Activated CD8-positive, alpha-beta memory T cell treated with anti-CD3 and anti-CD28 coated beads, Interleukin-2, amount 50 U/mL, for 24 hours (primary cell): ENCODE data around the gene RPS14.

ENCODE experiments used
- DNase-seq: peaks from one replicate; pipeline ENCODE4 v3.0.0-alpha.2; 2020; ENCODE audit errors: extremely low read depth

Gene RPS14

GRCh38 chr5:150400316-150401075, 49.0 kb downstream of the RPS14 start:
- DNase-seq = no peak

GRCh38 chr5:150399524-150400211, 49.9 kb downstream of the RPS14 start:
- no peak for DNase-seq

GRCh38 chr5:150398722-150399523, 50.6 kb downstream of the RPS14 start:
- no peak for DNase-seq

- DNase-seq = no peak
Measured at GRCh38 chr5:150397782-150398721, 51.5 kb downstream of the RPS14 start.

- DNase-seq = no peak
Measured at GRCh38 chr5:150397146-150397781, 52.3 kb downstream of the RPS14 start.

- no peak for DNase-seq
Measured at GRCh38 chr5:150396267-150396666, 53.3 kb downstream of the RPS14 start.

- DNase-seq = no peak
Measured at GRCh38 chr5:150395688-150395975, 53.9 kb downstream of the RPS14 start.

GRCh38 chr5:150394912-150395687, 54.4 kb downstream of the RPS14 start:
- no peak for DNase-seq

GRCh38 chr5:150394131-150394530, 55.4 kb downstream of the RPS14 start:
- no peak for DNase-seq

GRCh38 chr5:150393096-150393645, 56.4 kb downstream of the RPS14 start:
- no peak for DNase-seq

- no peak for DNase-seq
Measured at GRCh38 chr5:150392680-150393079, 56.9 kb downstream of the RPS14 start.
